ENCODE measurements around the gene GALNT17.

The GALNT17 gene

DNA sequence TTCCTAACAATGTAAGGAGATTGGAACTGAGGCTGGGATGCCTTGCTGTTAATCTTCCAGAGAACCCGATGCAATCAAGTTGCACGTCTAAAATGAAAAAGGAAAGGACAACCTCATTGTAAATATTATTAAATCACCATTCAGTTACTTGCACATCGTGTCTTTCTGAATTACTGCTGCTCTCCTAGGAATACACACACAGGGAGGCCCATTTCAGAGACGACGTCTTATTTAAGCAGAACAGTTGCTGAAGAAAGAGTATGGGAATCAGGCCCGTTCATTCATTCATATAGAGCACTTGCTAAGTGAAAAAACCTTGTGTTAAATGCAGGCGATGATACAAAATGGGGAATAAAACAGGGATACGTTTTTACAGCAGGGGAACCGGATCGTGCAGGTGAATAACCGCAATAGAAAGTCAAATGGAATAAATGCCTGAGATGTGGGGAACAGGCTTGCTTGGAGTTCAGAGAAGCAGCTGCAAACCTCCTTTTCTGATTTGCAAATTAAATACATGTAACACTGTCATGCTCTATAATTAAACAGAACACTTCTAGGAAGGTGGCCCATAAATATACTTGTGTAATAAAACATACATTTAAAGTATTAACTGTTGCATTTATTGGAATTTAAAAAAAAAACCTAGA lies 409.9 kb downstream of the GALNT17 start:
- POLR2A ChIA-PET: no interaction called here
- no peaks in the 10 kb centered on the region for H3K36me3 ChIP-seq (ENCODE audit: control insufficient read depth in 4 of 4, insufficient read depth in 4 of 4, low read length in 3 of 4)
- H3K4me1 ChIP-seq (ENCODE audit: control extremely low read depth in 1 of 4, control insufficient read depth in 4 of 4, insufficient read depth in 4 of 4, low read length in 3 of 4): no peaks in the 10 kb centered on the region
- H3K27ac ChIP-seq (ENCODE audit: insufficient read depth in 1 of 2, low read depth in 1 of 2, low read length in 2 of 2, poor library complexity in 1 of 2, severe bottlenecking in 2 of 2): no peak overlapping the region
- H3K4me3 ChIP-seq (ENCODE audit: control insufficient read depth in 1 of 7, extremely low read depth in 1 of 7, insufficient read depth in 4 of 7, low read depth in 2 of 7, low read length in 6 of 7): no peak overlapping the region
- CTCF ChIA-PET: no interaction called here
- H3K27me3 ChIP-seq (replicated peaks in 2 of 5; ENCODE audit: control insufficient read depth in 4 of 5, insufficient read depth in 5 of 5, low read length in 4 of 5): peaks cover 0 to 2% (median 0%) of the 10 kb centered on the region in 5 experiments
- H3K9me3 ChIP-seq (ENCODE audit: control extremely low read depth in 1 of 5, control insufficient read depth in 4 of 5, insufficient read depth in 2 of 5, low read depth in 1 of 5, low read length in 4 of 5): no peaks in the 10 kb centered on the region
- no peak for DNase-seq
- 95% methylated on average over 11 of the region's 11 CpGs for WGBS (ENCODE audit: insufficient coverage)

DNA sequence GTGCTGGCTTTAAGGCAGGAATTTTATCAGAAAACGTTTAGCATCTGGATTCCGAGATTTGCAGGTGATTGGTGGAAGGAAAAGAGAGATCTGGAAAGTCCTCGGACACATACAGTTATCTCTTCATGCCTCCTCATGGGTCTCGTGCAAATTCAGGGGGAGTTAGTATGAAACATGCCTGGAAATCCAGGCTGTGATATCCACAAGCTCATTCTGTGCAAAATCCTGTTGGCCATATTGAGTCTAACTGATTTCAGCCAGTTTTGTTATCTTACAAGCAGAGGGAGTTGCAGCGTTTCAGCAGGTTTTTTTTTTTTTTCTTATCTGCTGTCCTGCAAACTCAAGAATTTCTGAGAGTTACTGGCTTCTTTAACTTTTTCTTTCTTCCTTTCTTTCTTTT lies 411.5 kb downstream of the GALNT17 start:
- CTCF ChIA-PET: no interaction called here

DNA sequence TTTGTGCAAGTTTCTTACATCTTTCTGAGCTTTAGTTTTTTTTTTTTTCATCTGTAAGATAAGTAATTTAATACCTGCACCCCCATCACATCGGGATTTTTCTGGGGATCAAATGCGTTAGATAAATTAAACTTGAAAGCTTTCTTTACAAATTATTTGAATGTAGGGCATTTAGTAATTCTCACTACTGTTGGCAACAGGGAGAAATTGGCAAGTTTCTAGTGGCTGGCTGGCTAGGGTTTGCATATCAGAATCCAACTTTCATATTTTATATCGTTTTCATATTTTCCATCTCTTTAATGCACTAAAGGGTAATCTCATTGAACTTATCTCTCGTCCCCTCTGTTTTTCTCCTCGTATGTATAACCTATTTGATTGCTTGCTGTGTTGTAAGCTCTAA lies 412.9 kb downstream of the GALNT17 start:
- Histone ChIP-seq H3K36me3 (ENCODE audit: control insufficient read depth in 4 of 4, insufficient read depth in 4 of 4, low read length in 3 of 4) (no peaks in the 10 kb centered on the region), H3K4me1 (ENCODE audit: control extremely low read depth in 1 of 4, control insufficient read depth in 4 of 4, insufficient read depth in 4 of 4, low read length in 3 of 4) (no peaks in the 10 kb centered on the region), H3K27ac (ENCODE audit: insufficient read depth in 1 of 2, low read depth in 1 of 2, low read length in 2 of 2, poor library complexity in 1 of 2, severe bottlenecking in 2 of 2) (no peak overlapping the region), H3K9me3 (ENCODE audit: control extremely low read depth in 1 of 5, control insufficient read depth in 4 of 5, insufficient read depth in 2 of 5, low read depth in 1 of 5, low read length in 4 of 5) (no peaks in the 10 kb centered on the region), H3K27me3 (replicated peaks in 2 of 5; ENCODE audit: control insufficient read depth in 4 of 5, insufficient read depth in 5 of 5, low read length in 4 of 5) (no peaks in the 10 kb centered on the region), H3K4me3 (ENCODE audit: control insufficient read depth in 1 of 7, extremely low read depth in 1 of 7, insufficient read depth in 4 of 7, low read depth in 2 of 7, low read length in 6 of 7) (no peak overlapping the region)
- WGBS (ENCODE audit: insufficient coverage): 50% methylated on average over 2 of the region's 5 CpGs
- no peak for DNase-seq
- ChIA-PET POLR2A (no interaction called here), CTCF (no interaction called here)

More for the DNA sequence above, 411.5 kb downstream of the GALNT17 start:
- POLR2A ChIA-PET: no interaction called here
- Histone ChIP-seq H3K36me3 (ENCODE audit: control insufficient read depth in 4 of 4, insufficient read depth in 4 of 4, low read length in 3 of 4) (no peaks in the 10 kb centered on the region), H3K4me1 (ENCODE audit: control extremely low read depth in 1 of 4, control insufficient read depth in 4 of 4, insufficient read depth in 4 of 4, low read length in 3 of 4) (no peaks in the 10 kb centered on the region), H3K27ac (ENCODE audit: insufficient read depth in 1 of 2, low read depth in 1 of 2, low read length in 2 of 2, poor library complexity in 1 of 2, severe bottlenecking in 2 of 2) (no peak overlapping the region), H3K4me3 (ENCODE audit: control insufficient read depth in 1 of 7, extremely low read depth in 1 of 7, insufficient read depth in 4 of 7, low read depth in 2 of 7, low read length in 6 of 7) (no peak overlapping the region), H3K27me3 (replicated peaks in 2 of 5; ENCODE audit: control insufficient read depth in 4 of 5, insufficient read depth in 5 of 5, low read length in 4 of 5) (peaks cover 0 to 1% (median 0%) of the 10 kb centered on the region in 5 experiments), H3K9me3 (ENCODE audit: control extremely low read depth in 1 of 5, control insufficient read depth in 4 of 5, insufficient read depth in 2 of 5, low read depth in 1 of 5, low read length in 4 of 5) (no peaks in the 10 kb centered on the region)
- no peak for DNase-seq
- whole genome bisulfite sequencing (ENCODE audit: insufficient coverage): 68% methylated on average over 5 of the region's 5 CpGs

DNA sequence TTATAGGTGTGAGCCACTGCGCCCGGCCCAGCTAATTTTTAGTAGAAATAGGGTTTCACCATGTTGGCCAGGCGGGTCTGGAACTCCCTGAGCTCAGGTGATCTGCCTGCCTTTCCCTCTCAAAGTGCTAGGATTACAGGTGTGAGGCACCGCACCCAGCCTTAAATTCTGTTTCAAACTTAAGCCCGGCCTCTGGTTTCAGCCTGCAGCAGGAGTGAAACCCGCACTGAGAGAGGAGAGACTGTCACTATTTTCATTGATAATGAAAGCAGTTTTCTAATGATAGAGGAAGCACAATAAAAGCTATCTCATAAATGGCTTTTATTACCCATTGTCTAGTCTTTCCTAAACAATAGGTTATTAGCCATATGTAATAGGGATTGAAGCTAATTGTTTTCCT lies 415.5 kb downstream of the GALNT17 start:
- H3K4me1 ChIP-seq (ENCODE audit: control extremely low read depth in 1 of 4, control insufficient read depth in 4 of 4, insufficient read depth in 4 of 4, low read length in 3 of 4): no peaks in the 10 kb centered on the region
- no peak overlapping the region for H3K4me3 ChIP-seq (ENCODE audit: control insufficient read depth in 1 of 7, extremely low read depth in 1 of 7, insufficient read depth in 4 of 7, low read depth in 2 of 7, low read length in 6 of 7)
- H3K9me3 ChIP-seq (ENCODE audit: control extremely low read depth in 1 of 5, control insufficient read depth in 4 of 5, insufficient read depth in 2 of 5, low read depth in 1 of 5, low read length in 4 of 5): peaks cover 0 to 7% (median 0%) of the 10 kb centered on the region in 5 experiments
- no peaks in the 10 kb centered on the region for H3K27me3 ChIP-seq (replicated peaks in 2 of 5; ENCODE audit: control insufficient read depth in 4 of 5, insufficient read depth in 5 of 5, low read length in 4 of 5)
- no peak overlapping the region for H3K27ac ChIP-seq (ENCODE audit: insufficient read depth in 1 of 2, low read depth in 1 of 2, low read length in 2 of 2, poor library complexity in 1 of 2, severe bottlenecking in 2 of 2)
- H3K36me3 ChIP-seq (ENCODE audit: control insufficient read depth in 4 of 4, insufficient read depth in 4 of 4, low read length in 3 of 4): no peaks in the 10 kb centered on the region
- no peak for DNase-seq
- ChIA-PET CTCF (no interaction called here), POLR2A (no interaction called here)
- WGBS (ENCODE audit: insufficient coverage): 100% methylated on average over 4 of the region's 6 CpGs

DNA sequence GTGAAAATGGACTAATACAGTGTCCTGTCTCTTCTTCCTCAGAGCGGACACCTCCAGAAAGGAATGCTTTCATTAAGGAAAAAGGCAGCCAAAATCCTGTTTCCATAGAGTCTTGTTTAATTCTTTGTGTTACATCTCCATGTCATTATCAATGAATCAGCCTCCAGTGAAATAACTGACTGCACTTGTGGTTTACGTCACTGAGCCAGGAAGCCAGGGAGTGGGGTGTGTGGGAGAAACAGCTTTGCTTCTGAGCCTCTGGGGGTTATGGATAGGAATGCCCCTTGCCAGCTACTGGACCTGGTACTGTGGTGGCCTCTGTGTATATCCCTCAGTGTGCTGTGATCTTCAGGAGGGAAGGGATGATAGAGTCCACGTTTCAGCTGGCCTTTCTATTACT lies 416.8 kb downstream of the GALNT17 start:
- Histone ChIP-seq H3K4me1 (ENCODE audit: control extremely low read depth in 1 of 4, control insufficient read depth in 4 of 4, insufficient read depth in 4 of 4, low read length in 3 of 4) (no peaks in the 10 kb centered on the region), H3K36me3 (ENCODE audit: control insufficient read depth in 4 of 4, insufficient read depth in 4 of 4, low read length in 3 of 4) (no peaks in the 10 kb centered on the region), H3K27ac (ENCODE audit: insufficient read depth in 1 of 2, low read depth in 1 of 2, low read length in 2 of 2, poor library complexity in 1 of 2, severe bottlenecking in 2 of 2) (no peak overlapping the region), H3K27me3 (replicated peaks in 2 of 5; ENCODE audit: control insufficient read depth in 4 of 5, insufficient read depth in 5 of 5, low read length in 4 of 5) (no peaks in the 10 kb centered on the region), H3K4me3 (ENCODE audit: control insufficient read depth in 1 of 7, extremely low read depth in 1 of 7, insufficient read depth in 4 of 7, low read depth in 2 of 7, low read length in 6 of 7) (no peak overlapping the region), H3K9me3 (ENCODE audit: control extremely low read depth in 1 of 5, control insufficient read depth in 4 of 5, insufficient read depth in 2 of 5, low read depth in 1 of 5, low read length in 4 of 5) (peaks cover 0 to 7% (median 0%) of the 10 kb centered on the region in 5 experiments)
- 93% methylated on average over 2 of the region's 3 CpGs for WGBS (ENCODE audit: insufficient coverage)
- ChIA-PET POLR2A (no interaction called here), CTCF (no interaction called here)
- no peak for DNase-seq

DNA sequence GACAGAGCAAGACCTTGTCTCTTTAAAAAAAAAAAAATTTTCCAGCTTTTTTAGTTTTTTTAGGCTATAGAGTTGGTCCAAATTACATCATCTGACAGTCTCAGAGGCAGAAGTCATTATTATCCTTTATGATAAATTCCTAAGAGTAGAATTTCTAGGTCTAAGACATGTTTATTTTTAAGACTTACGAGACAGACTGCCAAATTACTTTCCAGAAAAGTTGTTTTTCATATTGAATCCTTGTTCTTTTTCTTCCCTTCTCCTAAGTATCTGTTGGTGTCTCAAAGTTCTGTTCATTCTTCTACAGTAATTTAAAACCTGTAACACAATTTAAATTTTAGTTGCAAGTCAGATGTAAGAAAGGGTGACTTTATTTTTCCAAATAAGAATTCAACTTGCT lies 421.4 kb downstream of the GALNT17 start:
- Histone ChIP-seq H3K27me3 (replicated peaks in 2 of 5; ENCODE audit: control insufficient read depth in 4 of 5, insufficient read depth in 5 of 5, low read length in 4 of 5) (no peaks in the 10 kb centered on the region), H3K4me3 (ENCODE audit: control insufficient read depth in 1 of 7, extremely low read depth in 1 of 7, insufficient read depth in 4 of 7, low read depth in 2 of 7, low read length in 6 of 7) (no peak overlapping the region), H3K27ac (ENCODE audit: insufficient read depth in 1 of 2, low read depth in 1 of 2, low read length in 2 of 2, poor library complexity in 1 of 2, severe bottlenecking in 2 of 2) (no peak overlapping the region), H3K4me1 (ENCODE audit: control extremely low read depth in 1 of 4, control insufficient read depth in 4 of 4, insufficient read depth in 4 of 4, low read length in 3 of 4) (no peaks in the 10 kb centered on the region), H3K9me3 (ENCODE audit: control extremely low read depth in 1 of 5, control insufficient read depth in 4 of 5, insufficient read depth in 2 of 5, low read depth in 1 of 5, low read length in 4 of 5) (peaks cover 0 to 7% (median 0%) of the 10 kb centered on the region in 5 experiments), H3K36me3 (ENCODE audit: control insufficient read depth in 4 of 4, insufficient read depth in 4 of 4, low read length in 3 of 4) (no peaks in the 10 kb centered on the region)
- WGBS (ENCODE audit: insufficient coverage): no CpG with 5 or more reads among the region's 1 CpG
- no peak for DNase-seq
- POLR2A ChIA-PET: no interaction called here
- CTCF ChIA-PET: no interaction called here

DNA sequence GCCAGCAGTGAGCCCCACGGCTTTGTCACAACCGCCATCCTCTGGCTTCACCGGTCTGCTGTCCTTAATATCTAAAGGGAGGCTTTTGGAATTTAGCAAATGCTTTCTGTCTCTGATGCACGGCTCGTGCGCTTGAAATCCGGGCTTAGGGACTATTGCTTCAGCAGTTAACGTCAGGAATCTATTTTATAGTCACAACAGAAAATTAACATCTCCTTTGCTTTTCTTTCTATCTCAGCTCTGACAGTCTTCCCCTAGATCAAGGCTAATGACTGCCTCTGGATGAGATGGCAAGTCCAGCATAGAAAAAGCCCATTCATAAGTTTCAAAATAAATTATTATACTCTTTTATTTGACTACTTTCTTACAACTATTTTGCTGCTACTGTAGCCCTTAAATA lies 423.8 kb downstream of the GALNT17 start:
- DNase-seq: no peak
- H3K27ac ChIP-seq (ENCODE audit: insufficient read depth in 1 of 2, low read depth in 1 of 2, low read length in 2 of 2, poor library complexity in 1 of 2, severe bottlenecking in 2 of 2): no peak overlapping the region
- H3K27me3 ChIP-seq (replicated peaks in 2 of 5; ENCODE audit: control insufficient read depth in 4 of 5, insufficient read depth in 5 of 5, low read length in 4 of 5): peaks cover 0 to 5% (median 0%) of the 10 kb centered on the region in 5 experiments
- H3K36me3 ChIP-seq (ENCODE audit: control insufficient read depth in 4 of 4, insufficient read depth in 4 of 4, low read length in 3 of 4): no peaks in the 10 kb centered on the region
- no peak overlapping the region for H3K4me3 ChIP-seq (ENCODE audit: control insufficient read depth in 1 of 7, extremely low read depth in 1 of 7, insufficient read depth in 4 of 7, low read depth in 2 of 7, low read length in 6 of 7)
- CTCF ChIA-PET: no interaction called here
- WGBS (ENCODE audit: insufficient coverage): 94% methylated on average over 6 of the region's 8 CpGs
- POLR2A ChIA-PET: no interaction called here
- no peaks in the 10 kb centered on the region for H3K4me1 ChIP-seq (ENCODE audit: control extremely low read depth in 1 of 4, control insufficient read depth in 4 of 4, insufficient read depth in 4 of 4, low read length in 3 of 4)
- H3K9me3 ChIP-seq (ENCODE audit: control extremely low read depth in 1 of 5, control insufficient read depth in 4 of 5, insufficient read depth in 2 of 5, low read depth in 1 of 5, low read length in 4 of 5): peaks cover 0 to 6% (median 0%) of the 10 kb centered on the region in 5 experiments

All from common myeloid progenitor, CD34-positive (primary cell).